Mucosa of rectum (tissue), 2 donors: ENCODE data around the gene ARID4B.
"Not testable (repeated sequence)": the region's sequence is repeated elsewhere in the genome, so short reads cannot be mapped to it uniquely, and the experiment has no call there.

Source experiments
- H3K27ac ChIP-seq, 2 donors: one replicate each; pipeline ENCODE4 v1.7.0; 2013; ENCODE audit warnings: inconsistent platforms in 2 of 2, low read depth in 2 of 2, low read length in 2 of 2
- H3K27me3 ChIP-seq, 2 donors: one replicate each; pipeline ENCODE4 v1.7.0; 2013; ENCODE audit warnings: low read length in 2 of 2; ENCODE audit not compliant: control insufficient read depth in 2 of 2, insufficient read depth in 2 of 2
- H3K36me3 ChIP-seq, 2 donors: one replicate each; pipeline ENCODE4 v1.7.0; 2013; ENCODE audit warnings: low read length in 2 of 2; ENCODE audit not compliant: control insufficient read depth in 2 of 2, insufficient read depth in 2 of 2
- H3K4me1 ChIP-seq, 2 donors: one replicate each; pipeline ENCODE4 v1.7.0; 2013; ENCODE audit warnings: low read length in 2 of 2, mild to moderate bottlenecking in 1 of 2; ENCODE audit not compliant: control insufficient read depth in 2 of 2, insufficient read depth in 2 of 2
- H3K4me3 ChIP-seq, 2 donors: one replicate each; pipeline ENCODE4 v1.7.0; 2013; ENCODE audit warnings: low read length in 2 of 2
- H3K9ac ChIP-seq, 2 donors: one replicate each; pipeline ENCODE4 v1.7.0; 2013; ENCODE audit warnings: low read length in 2 of 2, low read depth in 1 of 2, mild to moderate bottlenecking in 1 of 2
- H3K9me3 ChIP-seq, 2 donors: one replicate each; pipeline ENCODE4 v1.7.0; 2013; ENCODE audit warnings: low read length in 2 of 2; ENCODE audit not compliant: control insufficient read depth in 2 of 2
- donor health status: healthy.
- donor health status: Normal muscosa, but diverticular disease.

The ARID4B gene

GRCh38 chr1:235181561-235182245 is 146.3 kb downstream of the ARID4B start:
- Histone ChIP-seq H3K4me3 (no peak overlapping the region), H3K27ac (no peak overlapping the region), H3K9ac (no peak overlapping the region), H3K36me3 (peaks cover 27 to 32% of the 10 kb centered on the region in 2 donors), H3K4me1 (no peaks in the 10 kb centered on the region), H3K9me3 (no peaks in the 10 kb centered on the region), H3K27me3 (no peaks in the 10 kb centered on the region)

- Histone ChIP-seq H3K9me3 (no peaks in the 10 kb centered on the region), H3K27ac (no peak overlapping the region), H3K9ac (no peak overlapping the region), H3K4me1 (no peaks in the 10 kb centered on the region), H3K36me3 (peaks cover 29 to 35% of the 10 kb centered on the region in 2 donors), H3K27me3 (no peaks in the 10 kb centered on the region), H3K4me3 (no peak overlapping the region)
These were observed 147.0 kb downstream of the ARID4B start for GRCh38 chr1:235180916-235181460.

GRCh38 chr1:235176486-235176885 is 151.5 kb downstream of the ARID4B start:
- H3K4me1 ChIP-seq = no peaks in the 10 kb centered on the region
- no peaks in the 10 kb centered on the region for H3K9me3 ChIP-seq
- H3K36me3 ChIP-seq = peaks cover 31 to 35% of the 10 kb centered on the region in 2 donors
- no peaks in the 10 kb centered on the region for H3K27me3 ChIP-seq
- H3K9ac ChIP-seq = no peak overlapping the region
- H3K4me3 ChIP-seq = no peak overlapping the region
- no peak overlapping the region for H3K27ac ChIP-seq

GRCh38 chr1:235169986-235170385 is 158.0 kb downstream of the ARID4B start:
- Histone ChIP-seq H3K27ac (no peak overlapping the region), H3K27me3 (no peaks in the 10 kb centered on the region), H3K36me3 (peaks cover 20 to 23% of the 10 kb centered on the region in 2 donors), H3K9ac (no peak overlapping the region), H3K4me3 (no peak overlapping the region), H3K4me1 (no peaks in the 10 kb centered on the region), H3K9me3 (no peaks in the 10 kb centered on the region)

- no peaks in the 10 kb centered on the region for H3K27me3 ChIP-seq
- H3K4me3 ChIP-seq = no peak overlapping the region
- no peaks in the 10 kb centered on the region for H3K4me1 ChIP-seq
- no peak overlapping the region for H3K9ac ChIP-seq
- H3K36me3 ChIP-seq = peaks cover 17 to 19% of the 10 kb centered on the region in 2 donors
- no peaks in the 10 kb centered on the region for H3K9me3 ChIP-seq
- no peak overlapping the region for H3K27ac ChIP-seq
These were observed 159.6 kb downstream of the ARID4B start for GRCh38 chr1:235168375-235168774.

GRCh38 chr1:235161685-235162327 is 166.2 kb downstream of the ARID4B start:
- Histone ChIP-seq H3K9ac (peak overlapping the region; percentile 90 to 97), H3K27me3 (no peaks in the 10 kb centered on the region), H3K4me3 (peak overlapping the region; percentile 97 to 99), H3K36me3 (peaks cover 5 to 15% of the 10 kb centered on the region in 2 donors), H3K4me1 (peaks cover 8 to 14% of the 10 kb centered on the region in 2 donors), H3K27ac (peak overlapping the region; percentile 90 to 93), H3K9me3 (no peaks in the 10 kb centered on the region)

GRCh38 chr1:235160957-235161684 is 166.9 kb downstream of the ARID4B start, which contains the start of gene RBM34:
Gene RBM34 (minus strand): TSS chr1:235161250. CDS start chr1:235161226, 24 bp downstream.
- H3K36me3 ChIP-seq = peaks cover 7 to 22% of the 10 kb centered on the region in 2 donors
- peak within 1 kb of the TSS; percentile 90 to 93 for H3K27ac ChIP-seq
- no peaks in the 10 kb centered on the region for H3K9me3 ChIP-seq
- peak within 1 kb of the TSS; percentile 90 to 97 for H3K9ac ChIP-seq
- H3K4me1 ChIP-seq = peaks cover 13 to 20% of the 10 kb centered on the region in 2 donors
- H3K4me3 ChIP-seq = peak within 1 kb of the TSS; percentile 97 to 99
- no peaks in the 10 kb centered on the region for H3K27me3 ChIP-seq

GRCh38 chr1:235160383-235160956 is 167.5 kb downstream of the ARID4B start:
- Histone ChIP-seq H3K27me3 (no peaks in the 10 kb centered on the region), H3K4me1 (peaks cover 13 to 20% of the 10 kb centered on the region in 2 donors), H3K4me3 (peak overlapping the region; percentile 97 to 99)

GRCh38 chr1:235159930-235160329 is 168.0 kb downstream of the ARID4B start:
- Histone ChIP-seq H3K4me1 (peaks cover 13 to 20% of the 10 kb centered on the region in 2 donors), H3K4me3 (peak overlapping the region; percentile 97 to 99), H3K36me3 (peaks cover 9 to 23% of the 10 kb centered on the region in 2 donors)
- not testable (repeated sequence) for H3K27ac ChIP-seq, H3K9ac ChIP-seq, H3K27me3 ChIP-seq, H3K9me3 ChIP-seq

More at GRCh38 chr1:235160383-235160956, 167.5 kb downstream of the ARID4B start:
- H3K27ac ChIP-seq = peak overlapping the region; percentile 90 to 93
- no peaks in the 10 kb centered on the region for H3K9me3 ChIP-seq
- peak overlapping the region; percentile 90 to 97 for H3K9ac ChIP-seq
- H3K36me3 ChIP-seq = peaks cover 7 to 22% of the 10 kb centered on the region in 2 donors
